HFF-Myc (cell line): ENCODE measurements around the gene TEK.
"Not testable (repeated sequence)": the region's sequence is repeated elsewhere in the genome, so short reads cannot be mapped to it uniquely, and the experiment has no call there.

ENCODE experiments used
- DNase-seq: peaks from one replicate; pipeline ENCODE4 v3.0.0-alpha.2; 2011; ENCODE audit warnings: low read depth; ENCODE audit errors: extremely low read depth
- H3K4me3 ChIP-seq: replicated peaks from 2 replicates; pipeline ENCODE4 v1.5.1; 2011; ENCODE audit warnings: low read depth, mild to moderate bottlenecking, control low read depth, low read length
- TF ChIP-seq, protein P1 (sequence below): IDR thresholded peaks from 2 replicates; pipeline ENCODE4 v1.5.1; 2012; ENCODE audit warnings: mild to moderate bottlenecking, low read depth, low read length, control low read depth; ENCODE audit errors: missing control alignments

Gene TEK

DNA sequence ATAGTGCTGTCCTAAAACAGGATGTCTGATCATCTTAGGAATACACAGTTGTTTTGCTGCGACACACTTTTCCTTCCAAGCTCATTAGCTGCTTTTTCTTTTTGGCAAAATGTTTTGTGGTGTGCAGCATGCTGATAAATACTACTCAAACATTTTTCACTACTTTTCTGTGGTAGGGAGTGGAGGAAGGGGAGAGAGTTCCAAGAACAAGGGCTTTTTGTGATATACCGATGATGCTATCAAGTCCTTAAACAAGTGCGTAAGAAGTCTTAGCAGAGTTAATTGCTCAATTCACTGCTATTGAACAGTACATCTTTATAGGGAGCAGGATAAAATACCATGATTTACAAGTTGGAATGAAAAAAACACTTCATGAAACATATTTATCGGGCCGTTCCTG, 23.6 kb upstream of the TEK start:
- TF ChIP-seq, protein P1, sequence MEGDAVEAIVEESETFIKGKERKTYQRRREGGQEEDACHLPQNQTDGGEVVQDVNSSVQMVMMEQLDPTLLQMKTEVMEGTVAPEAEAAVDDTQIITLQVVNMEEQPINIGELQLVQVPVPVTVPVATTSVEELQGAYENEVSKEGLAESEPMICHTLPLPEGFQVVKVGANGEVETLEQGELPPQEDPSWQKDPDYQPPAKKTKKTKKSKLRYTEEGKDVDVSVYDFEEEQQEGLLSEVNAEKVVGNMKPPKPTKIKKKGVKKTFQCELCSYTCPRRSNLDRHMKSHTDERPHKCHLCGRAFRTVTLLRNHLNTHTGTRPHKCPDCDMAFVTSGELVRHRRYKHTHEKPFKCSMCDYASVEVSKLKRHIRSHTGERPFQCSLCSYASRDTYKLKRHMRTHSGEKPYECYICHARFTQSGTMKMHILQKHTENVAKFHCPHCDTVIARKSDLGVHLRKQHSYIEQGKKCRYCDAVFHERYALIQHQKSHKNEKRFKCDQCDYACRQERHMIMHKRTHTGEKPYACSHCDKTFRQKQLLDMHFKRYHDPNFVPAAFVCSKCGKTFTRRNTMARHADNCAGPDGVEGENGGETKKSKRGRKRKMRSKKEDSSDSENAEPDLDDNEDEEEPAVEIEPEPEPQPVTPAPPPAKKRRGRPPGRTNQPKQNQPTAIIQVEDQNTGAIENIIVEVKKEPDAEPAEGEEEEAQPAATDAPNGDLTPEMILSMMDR: no peak
- no peak for DNase-seq
- H3K4me3 ChIP-seq: no peak overlapping the region

- no peak overlapping the region for H3K4me3 ChIP-seq
- DNase-seq: no peak
- TF ChIP-seq, protein P1: no peak
Measured at GRCh38 chr9:27086818-27087680, 22.0 kb upstream of the TEK start.

DNA sequence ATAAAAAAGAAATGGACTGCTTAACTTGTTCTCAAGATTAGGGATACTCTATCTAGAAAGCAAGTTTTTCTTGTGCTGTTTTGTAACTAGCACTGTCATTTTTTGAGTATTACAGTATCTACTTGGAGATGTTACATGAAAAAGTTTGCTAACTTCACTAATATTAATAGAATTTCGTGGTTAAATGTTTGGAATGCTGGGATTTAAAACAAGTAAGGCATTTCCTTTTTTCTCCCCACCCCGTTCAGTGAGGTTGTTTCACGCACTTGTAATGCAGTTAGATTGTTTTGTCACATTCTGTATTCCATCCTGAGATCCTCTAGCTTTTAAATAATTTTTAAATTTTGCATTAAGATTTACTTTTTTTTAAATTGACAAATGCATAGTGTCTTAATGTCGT, 20.0 kb upstream of the TEK start:
- H3K4me3 ChIP-seq: no peak overlapping the region
- no peak for DNase-seq
- TF ChIP-seq, protein P1: no peak

DNA sequence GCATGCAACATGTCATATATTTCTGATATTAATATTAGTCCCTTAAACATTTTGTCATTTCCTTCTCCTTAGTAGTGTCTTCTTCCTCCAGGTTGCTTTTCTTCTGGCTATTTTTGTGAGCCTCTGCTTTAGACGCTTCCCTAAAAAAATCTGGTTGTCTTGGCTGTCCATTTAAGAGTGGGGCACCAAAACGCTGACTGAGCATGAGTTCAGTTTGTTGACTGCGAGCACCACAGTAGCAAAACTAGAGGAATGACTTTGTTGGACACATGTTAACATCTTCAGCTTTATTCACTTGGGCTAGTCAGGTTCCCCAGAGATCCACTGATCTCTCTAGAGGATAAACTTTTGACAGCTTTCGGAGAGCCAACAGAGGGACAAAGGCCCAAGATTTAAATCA, 19.3 kb upstream of the TEK start:
- TF ChIP-seq, protein P1: no peak
- DNase-seq: no peak
- no peak overlapping the region for H3K4me3 ChIP-seq

DNA sequence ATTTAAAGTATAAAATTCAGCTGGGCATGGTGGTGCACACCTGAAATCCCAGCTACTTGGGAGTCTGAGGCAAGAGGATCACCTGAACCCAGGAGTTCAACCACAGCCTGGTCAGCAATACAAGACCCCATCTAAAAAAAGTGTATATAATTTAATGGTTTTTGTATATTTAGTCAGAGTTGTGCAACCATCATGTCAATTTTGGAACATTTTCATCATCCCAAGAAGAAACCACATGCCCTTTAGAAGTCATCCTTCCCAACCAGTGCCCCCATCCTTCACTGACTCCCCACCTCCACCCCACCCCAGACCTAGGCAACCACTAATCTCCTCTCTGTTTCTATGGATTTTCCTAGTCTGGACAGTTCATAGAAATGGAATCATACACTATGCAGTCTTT, 18.8 kb upstream of the TEK start:
- H3K4me3 ChIP-seq: no peak overlapping the region
- TF ChIP-seq, protein P1: no peak
- DNase-seq: no peak

DNA sequence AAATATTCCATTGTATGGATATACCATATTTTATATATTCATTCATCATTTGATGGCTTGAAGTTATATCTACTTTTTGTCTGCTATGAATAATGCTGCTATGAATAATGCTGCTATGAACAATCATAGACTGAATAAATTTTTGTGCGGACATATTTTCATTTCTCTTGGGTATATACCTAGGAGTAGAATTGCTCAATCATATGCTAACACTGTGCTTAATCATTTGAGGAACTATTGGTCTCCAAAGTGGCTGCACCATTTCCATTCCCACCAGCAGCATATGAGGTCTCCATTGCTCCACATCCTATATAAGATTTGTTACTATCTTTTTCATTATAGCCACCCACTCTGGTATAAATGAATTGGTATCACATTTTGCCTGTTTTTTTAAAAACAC, 18.3 kb upstream of the TEK start:
- DNase-seq: no peak
- no peak overlapping the region for H3K4me3 ChIP-seq

DNA sequence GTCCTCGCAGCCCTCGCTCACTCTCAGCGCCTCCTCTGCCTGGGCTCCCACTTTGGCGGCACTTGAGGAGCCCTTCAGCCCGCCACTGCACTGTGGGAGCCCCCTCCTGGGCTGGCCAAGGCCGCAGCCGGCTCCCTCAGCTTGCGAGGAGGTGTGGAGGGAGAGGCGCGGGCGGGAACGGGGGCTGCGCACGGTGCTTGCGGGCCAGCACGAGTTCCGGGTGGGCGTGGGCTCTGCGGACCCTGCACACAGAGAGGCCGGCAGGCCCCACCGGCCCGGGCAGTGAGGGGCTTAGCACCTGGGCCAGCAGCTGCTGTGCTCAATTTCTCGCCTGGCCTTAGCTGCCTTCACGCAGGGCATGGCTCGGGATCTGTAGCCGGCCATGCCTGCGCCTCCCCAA, 16.5 kb upstream of the TEK start:
- not testable (repeated sequence) for DNase-seq, H3K4me3 ChIP-seq

More for the DNA sequence above, 18.3 kb upstream of the TEK start:
- TF ChIP-seq, protein P1: no peak

GRCh38 chr9:27093384-27094067, 15.5 kb upstream of the TEK start:
- DNase-seq, H3K4me3 ChIP-seq: not testable (repeated sequence)
